ENCODE measurements around the gene TFPI2. TPM values are rescaled to one million over a fixed set of nuclear protein-coding genes. Genes with fewer than 3 reads are reported as not detected.

TFPI2 gene
- total RNA-seq, result 33.7 and 52.9 TPM in 2 replicates

GRCh38 chr7:93890464-93891068 is at the start of gene TFPI2:
TFPI2 (minus strand) TSS chr7:93890753; CDS start chr7:93890678, 75 bp downstream.
- Histone ChIP-seq H3K36me3 (ENCODE audit: control insufficient read depth, insufficient read depth, low read length) (no peaks in the 10 kb centered on the region), H3K27me3 (ENCODE audit: control insufficient read depth, insufficient read depth, low read length) (no peaks in the 10 kb centered on the region), H3K4me3 (ENCODE audit: low read depth, low read length) (peak within 1 kb of the TSS; percentile 89)
- peak; percentile 40 for TF ChIP-seq CTCF (IDR thresholded peaks at IDR 0.05; ENCODE audit: insufficient read depth, low read length, poor library complexity, severe bottlenecking)
- peak; percentile 73 for DNase-seq (ENCODE audit: low read depth)

GRCh38 chr7:93938293-93938692 is 47.7 kb upstream of the TFPI2 start:
- DNase-seq (ENCODE audit: low read depth), result no peak
- Histone ChIP-seq H3K36me3 (ENCODE audit: control insufficient read depth, insufficient read depth, low read length) (no peaks in the 10 kb centered on the region), H3K4me3 (ENCODE audit: low read depth, low read length) (no peak overlapping the region), H3K27me3 (ENCODE audit: control insufficient read depth, insufficient read depth, low read length) (no peaks in the 10 kb centered on the region)
- TF ChIP-seq CTCF (IDR thresholded peaks at IDR 0.05; ENCODE audit: insufficient read depth, low read length, poor library complexity, severe bottlenecking), result no peak

GRCh38 chr7:93937818-93938217 is 47.3 kb upstream of the TFPI2 start:
- no peak for TF ChIP-seq CTCF (IDR thresholded peaks at IDR 0.05; ENCODE audit: insufficient read depth, low read length, poor library complexity, severe bottlenecking)
- no peaks in the 10 kb centered on the region for H3K27me3 ChIP-seq (ENCODE audit: control insufficient read depth, insufficient read depth, low read length)
- no peaks in the 10 kb centered on the region for H3K36me3 ChIP-seq (ENCODE audit: control insufficient read depth, insufficient read depth, low read length)
- no peak for DNase-seq (ENCODE audit: low read depth)
- no peak overlapping the region for H3K4me3 ChIP-seq (ENCODE audit: low read depth, low read length)

GRCh38 chr7:93935102-93935501 is 44.5 kb upstream of the TFPI2 start:
- no peak overlapping the region for H3K4me3 ChIP-seq (ENCODE audit: low read depth, low read length)
- H3K36me3 ChIP-seq (ENCODE audit: control insufficient read depth, insufficient read depth, low read length), result no peaks in the 10 kb centered on the region
- no peak for DNase-seq (ENCODE audit: low read depth)
- TF ChIP-seq CTCF (IDR thresholded peaks at IDR 0.05; ENCODE audit: insufficient read depth, low read length, poor library complexity, severe bottlenecking), result no peak
- H3K27me3 ChIP-seq (ENCODE audit: control insufficient read depth, insufficient read depth, low read length), result no peaks in the 10 kb centered on the region

- no peak for DNase-seq (ENCODE audit: low read depth)
- H3K27me3 ChIP-seq (ENCODE audit: control insufficient read depth, insufficient read depth, low read length), result no peaks in the 10 kb centered on the region
Observed at GRCh38 chr7:93933156-93933555, 42.6 kb upstream of the TFPI2 start.

More at GRCh38 chr7:93933156-93933555, 42.6 kb upstream of the TFPI2 start:
- no peak for TF ChIP-seq CTCF (IDR thresholded peaks at IDR 0.05; ENCODE audit: insufficient read depth, low read length, poor library complexity, severe bottlenecking)
- H3K4me3 ChIP-seq (ENCODE audit: low read depth, low read length), result no peak overlapping the region
- no peaks in the 10 kb centered on the region for H3K36me3 ChIP-seq (ENCODE audit: control insufficient read depth, insufficient read depth, low read length)
